ENCODE results near the gene IFRD2.
A peak's percentile ranks its signal among the peaks of the same experiment; 100 is the strongest.

- TF ChIP-seq POLR2A (IDR thresholded peaks at IDR 0.05; ENCODE audit: low read length) (peak; percentile 23), GATA1 (IDR thresholded peaks at IDR 0.05; ENCODE audit: low read depth, low read length) (no peak)
Observed at GRCh38 chr3:50295553-50296431, 3.6 kb upstream of the IFRD2 start.
